Skeletal muscle tissue (tissue), 4 donors: ENCODE data around the gene LRRC75B. TPM values are rescaled to one million over a fixed set of nuclear protein-coding genes. Genes with fewer than 3 reads are reported as not detected.

Experiments used
- H3K27ac ChIP-seq: one replicate; pipeline ENCODE4 v1.7.0; 2013; ENCODE audit warnings: mild to moderate bottlenecking, low read depth, low read length, inconsistent platforms
- H3K27me3 ChIP-seq, 3 donors: one replicate each; pipeline ENCODE4 v1.7.0; 2013; ENCODE audit warnings: low read length in 3 of 3; ENCODE audit not compliant: control insufficient read depth in 3 of 3, insufficient read depth in 3 of 3
- H3K36me3 ChIP-seq, 3 donors: one replicate each; pipeline ENCODE4 v1.7.0; 2013; ENCODE audit warnings: low read length in 3 of 3; ENCODE audit not compliant: control insufficient read depth in 3 of 3, insufficient read depth in 3 of 3
- H3K4me1 ChIP-seq, 3 donors: one replicate each; pipeline ENCODE4 v1.7.0; 2013; ENCODE audit warnings: low read length in 3 of 3, mild to moderate bottlenecking in 3 of 3; ENCODE audit not compliant: control insufficient read depth in 3 of 3, insufficient read depth in 3 of 3
- H3K4me3 ChIP-seq, 3 donors: one replicate each; pipeline ENCODE4 v1.7.0; 2013; ENCODE audit warnings: low read length in 3 of 3
- H3K9ac ChIP-seq, 3 donors: one replicate each; pipeline ENCODE4 v1.7.0; 2013; ENCODE audit warnings: low read length in 3 of 3, mild to moderate bottlenecking in 3 of 3, moderate library complexity in 2 of 3, low read depth in 1 of 3
- H3K9me3 ChIP-seq, 3 donors: one replicate each; pipeline ENCODE4 v1.7.0; 2013; ENCODE audit warnings: low read length in 3 of 3; ENCODE audit not compliant: control insufficient read depth in 3 of 3
- total RNA-seq: library from RNA; depleted of rRNA; stranded (reverse); fragments of >200 nt; gene quantifications from one replicate; pipeline ENCODE4 v1.2.3, GENCODE V29; 2014
- donor health status: Osteomylitis.

The LRRC75B gene
- total RNA-seq, 1 donor from 2014 or later, result 1.6 TPM

DNA sequence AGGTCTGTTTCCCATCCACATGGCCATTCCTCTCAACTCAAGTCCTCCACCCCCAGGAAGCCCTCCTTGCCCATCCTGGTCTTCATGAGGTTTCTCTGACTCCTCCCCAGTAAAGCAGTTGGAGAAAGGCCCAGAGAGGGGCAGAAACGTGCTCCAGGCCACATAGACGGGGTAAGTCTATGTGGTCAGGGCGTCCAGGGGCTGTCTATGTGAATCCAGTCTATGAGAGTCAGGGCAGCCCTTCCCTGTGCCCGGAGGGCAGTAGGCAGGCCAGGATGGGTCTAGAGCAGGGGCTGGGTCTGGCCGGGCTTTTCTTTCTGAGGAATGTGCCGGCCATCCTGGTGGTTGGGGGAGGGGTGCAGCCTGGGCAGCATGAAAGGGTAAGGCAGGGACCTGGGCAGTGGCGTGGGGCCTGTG is 49.7 kb downstream of the LRRC75B start:
- H3K4me1 ChIP-seq, result peaks cover 53 to 62% (median 58%) of the 10 kb centered on the region in 3 donors
- no peaks in the 10 kb centered on the region for H3K9me3 ChIP-seq
- H3K9ac ChIP-seq, result peak overlapping the region in 1 of 3 donors; percentile 8
- peak overlapping the region; percentile 20 for H3K27ac ChIP-seq
- peaks cover 56 to 62% (median 61%) of the 10 kb centered on the region in 3 donors for H3K36me3 ChIP-seq
- no peaks in the 10 kb centered on the region for H3K27me3 ChIP-seq
- H3K4me3 ChIP-seq, result no peak overlapping the region

GRCh38 chr22:24542641-24543040 is 50.2 kb downstream of the LRRC75B start:
- no peaks in the 10 kb centered on the region for H3K27me3 ChIP-seq
- peaks cover 53 to 62% (median 58%) of the 10 kb centered on the region in 3 donors for H3K4me1 ChIP-seq
- H3K27ac ChIP-seq, result peak overlapping the region; percentile 20
- H3K9ac ChIP-seq, result peak overlapping the region in 2 of 3 donors; percentile 43 to 62
- H3K9me3 ChIP-seq, result no peaks in the 10 kb centered on the region
- H3K4me3 ChIP-seq, result no peak overlapping the region
- H3K36me3 ChIP-seq, result peaks cover 54 to 58% (median 58%) of the 10 kb centered on the region in 3 donors

DNA sequence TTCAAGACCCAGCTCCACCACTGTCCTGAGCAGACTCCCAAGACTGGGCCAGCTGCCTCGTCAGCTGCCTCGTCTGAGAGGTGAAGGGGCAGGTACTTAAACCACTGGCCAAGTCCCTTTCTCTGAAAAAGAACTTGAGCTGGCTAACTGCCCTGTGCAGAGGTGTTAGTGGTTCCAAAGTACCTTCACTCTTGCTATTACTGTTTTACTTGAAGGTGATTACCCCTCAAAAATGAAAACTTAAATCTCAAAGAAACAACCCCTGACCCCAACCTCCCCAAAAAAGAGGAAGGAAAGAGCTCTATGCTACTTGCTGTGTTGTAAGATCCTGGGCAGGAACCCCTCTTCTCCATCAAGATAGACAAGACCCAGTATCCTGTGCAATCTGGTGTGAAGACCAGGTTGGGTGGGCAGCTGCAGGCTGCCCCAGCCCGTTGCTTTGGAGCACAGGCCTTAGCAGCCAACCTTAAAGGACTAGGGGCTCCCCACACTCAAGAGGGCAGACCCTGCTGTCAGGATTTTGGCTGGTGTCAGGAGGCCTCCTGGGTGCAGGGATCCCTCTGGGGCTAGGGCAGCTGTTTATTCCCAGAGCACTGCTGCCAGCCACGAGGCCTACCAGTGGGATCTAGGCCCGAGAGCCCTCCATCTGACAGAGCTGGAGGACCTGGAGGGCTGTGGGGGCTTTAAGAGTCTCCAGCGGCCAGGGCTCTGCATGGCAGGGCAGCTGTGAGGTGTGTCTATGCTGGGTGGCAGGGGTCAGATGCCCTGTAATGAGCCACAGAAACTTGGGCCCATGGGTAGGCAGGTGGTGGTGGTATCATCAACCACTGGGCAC is 51.0 kb downstream of the LRRC75B start:
- H3K27me3 ChIP-seq, result no peaks in the 10 kb centered on the region
- H3K4me1 ChIP-seq, result peaks cover 53 to 62% (median 58%) of the 10 kb centered on the region in 3 donors
- no peaks in the 10 kb centered on the region for H3K9me3 ChIP-seq
- no peak overlapping the region for H3K27ac ChIP-seq
- H3K9ac ChIP-seq, result peak overlapping the region; percentile 10 to 62 (median 51)
- H3K36me3 ChIP-seq, result peaks cover 48 to 53% (median 50%) of the 10 kb centered on the region in 3 donors
- no peak overlapping the region for H3K4me3 ChIP-seq

GRCh38 chr22:24540470-24540869 is 52.4 kb downstream of the LRRC75B start:
- Histone ChIP-seq H3K27me3 (no peaks in the 10 kb centered on the region), H3K4me1 (peaks cover 53 to 64% (median 58%) of the 10 kb centered on the region in 3 donors), H3K4me3 (peak overlapping the region in 1 of 3 donors; percentile 2), H3K27ac (peak overlapping the region; percentile 48), H3K9me3 (no peaks in the 10 kb centered on the region), H3K9ac (peak overlapping the region in 1 of 3 donors; percentile 11), H3K36me3 (peaks cover 40 to 45% (median 42%) of the 10 kb centered on the region in 3 donors)

- Histone ChIP-seq H3K4me1 (peaks cover 13 to 20% (median 17%) of the 10 kb centered on the region in 3 donors), H3K36me3 (peaks cover 12 to 15% (median 14%) of the 10 kb centered on the region in 3 donors), H3K9ac (no peak overlapping the region), H3K27me3 (no peaks in the 10 kb centered on the region), H3K27ac (no peak overlapping the region), H3K9me3 (no peaks in the 10 kb centered on the region), H3K4me3 (no peak overlapping the region)
Observed at GRCh38 chr22:24536089-24536488, 56.8 kb downstream of the LRRC75B start.

Other genes starting within 250 kb of the LRRC75B start
- 10.4 TPM for gene ADORA2A, start 165.5 kb downstream of the LRRC75B start, total RNA-seq
- 0.52 TPM for gene UPB1, start 97.7 kb downstream of the LRRC75B start, total RNA-seq
- 64.7 TPM for gene GUCD1, start 37.9 kb downstream of the LRRC75B start, total RNA-seq
- 78.8 TPM for gene SNRPD3, start 37.1 kb downstream of the LRRC75B start, total RNA-seq
- gene GGT1, start 10.1 kb upstream of the LRRC75B start, total RNA-seq, result 0.52 TPM
- not detected for gene PIWIL3, start 181.6 kb upstream of the LRRC75B start, total RNA-seq
- under 0.01 TPM for gene SGSM1, start 213.1 kb upstream of the LRRC75B start, total RNA-seq